HG02852 (cell line): ENCODE data around the gene ART1.

Experiments
- ATAC-seq: cut with Tn5 transposase; IDR thresholded peaks from one replicate; pipeline ENCODE4 v1.9.1; 2021; ENCODE audit warnings: mild to moderate bottlenecking, moderate library complexity; ENCODE audit not compliant: unreplicated experiment

The ART1 gene

DNA sequence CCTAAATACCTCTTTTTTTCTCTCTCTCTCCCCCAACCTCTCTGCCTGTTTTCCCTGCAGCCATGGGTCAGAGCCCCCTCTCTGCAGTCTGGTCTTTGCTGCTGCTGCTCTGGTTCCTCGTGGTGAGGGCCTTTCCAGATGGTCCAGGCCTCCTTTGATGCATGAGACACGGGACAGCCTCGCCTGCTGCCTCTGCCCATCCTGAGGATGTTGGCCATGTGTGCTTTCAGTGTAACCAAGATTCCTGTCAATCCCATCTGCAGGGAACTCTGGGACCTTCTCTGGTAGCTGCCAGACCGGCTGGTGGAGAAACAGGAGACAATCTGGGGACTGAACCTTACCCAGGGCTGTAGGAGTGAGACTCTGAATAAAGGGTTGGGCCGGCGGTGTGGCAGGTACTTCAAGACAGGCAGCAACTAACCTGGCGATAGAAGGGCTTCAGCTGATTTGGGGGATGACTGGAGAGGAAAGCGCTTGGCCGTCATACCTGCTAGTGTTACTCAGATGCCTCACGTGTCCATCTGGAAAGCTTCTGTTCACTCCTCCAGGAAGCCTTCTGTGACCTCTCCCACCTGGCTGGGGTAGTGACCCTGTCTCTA lies 19.2 kb downstream of the ART1 start:
- no peak for ATAC-seq

DNA sequence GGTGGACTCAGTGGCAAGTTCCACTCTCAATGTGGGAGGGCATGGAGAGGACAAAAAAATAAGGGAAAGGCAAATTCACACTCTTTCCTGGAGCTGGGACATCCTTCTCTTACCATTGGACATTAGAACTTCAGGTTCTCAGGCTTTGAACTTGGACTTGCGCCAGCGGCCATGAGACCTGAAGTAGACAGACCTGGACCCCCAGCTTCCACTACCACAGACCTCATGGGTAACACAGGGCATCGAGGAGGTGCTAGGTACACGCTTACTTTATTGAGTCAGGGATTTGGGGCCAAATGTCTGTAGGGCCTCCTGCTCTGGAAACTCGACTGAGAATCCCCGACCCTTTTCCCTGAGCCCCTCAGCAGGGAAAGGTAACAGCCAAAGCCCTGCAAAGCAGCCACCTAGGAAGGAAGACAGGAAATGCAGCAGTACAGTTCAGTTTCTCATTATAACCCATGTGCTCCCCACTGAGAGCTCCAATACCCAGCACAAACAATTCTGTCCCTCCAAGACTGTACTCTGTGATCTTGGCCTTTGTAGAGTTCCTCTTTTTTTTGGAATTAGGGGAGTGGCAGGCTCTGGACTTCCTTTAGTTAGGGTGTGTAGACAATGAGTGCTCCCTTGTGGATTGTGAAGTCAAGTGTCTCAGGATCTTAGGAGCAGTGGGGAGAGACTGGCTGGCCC lies 20.6 kb downstream of the ART1 start:
- no peak for ATAC-seq

DNA sequence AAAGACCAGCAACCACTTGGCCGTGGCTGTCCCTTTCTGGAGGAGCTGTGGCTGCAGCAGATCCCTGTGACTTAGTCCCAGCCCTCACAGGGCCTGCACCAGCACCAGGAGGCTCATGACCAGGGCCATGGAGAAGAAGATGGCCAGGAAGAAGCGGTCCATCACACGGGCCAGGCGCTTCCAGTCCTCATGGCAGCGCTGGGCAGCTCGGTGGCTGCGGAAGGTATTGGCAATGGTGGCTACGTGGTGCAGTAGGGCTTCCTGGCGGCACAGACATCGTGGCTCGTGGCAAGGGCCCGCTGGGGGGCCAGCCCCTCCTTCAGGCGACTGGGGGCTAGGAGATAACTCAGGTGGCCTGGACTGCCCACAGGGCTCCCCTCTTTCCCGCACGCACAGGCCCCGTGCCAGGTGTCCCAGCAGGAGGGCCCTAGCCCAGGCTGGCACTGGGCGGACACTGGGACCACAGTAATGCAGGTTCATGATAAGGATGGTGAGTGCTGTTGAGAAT lies 21.1 kb downstream of the ART1 start:
- no peak for ATAC-seq

GRCh38 chr11:3667149-3668035 lies 22.5 kb downstream of the ART1 start:
- no peak for ATAC-seq

- no peak for ATAC-seq
These were observed 24.2 kb downstream of the ART1 start for GRCh38 chr11:3669128-3669527.

- ATAC-seq: no peak
These were observed 24.8 kb downstream of the ART1 start for GRCh38 chr11:3669742-3670183.

DNA sequence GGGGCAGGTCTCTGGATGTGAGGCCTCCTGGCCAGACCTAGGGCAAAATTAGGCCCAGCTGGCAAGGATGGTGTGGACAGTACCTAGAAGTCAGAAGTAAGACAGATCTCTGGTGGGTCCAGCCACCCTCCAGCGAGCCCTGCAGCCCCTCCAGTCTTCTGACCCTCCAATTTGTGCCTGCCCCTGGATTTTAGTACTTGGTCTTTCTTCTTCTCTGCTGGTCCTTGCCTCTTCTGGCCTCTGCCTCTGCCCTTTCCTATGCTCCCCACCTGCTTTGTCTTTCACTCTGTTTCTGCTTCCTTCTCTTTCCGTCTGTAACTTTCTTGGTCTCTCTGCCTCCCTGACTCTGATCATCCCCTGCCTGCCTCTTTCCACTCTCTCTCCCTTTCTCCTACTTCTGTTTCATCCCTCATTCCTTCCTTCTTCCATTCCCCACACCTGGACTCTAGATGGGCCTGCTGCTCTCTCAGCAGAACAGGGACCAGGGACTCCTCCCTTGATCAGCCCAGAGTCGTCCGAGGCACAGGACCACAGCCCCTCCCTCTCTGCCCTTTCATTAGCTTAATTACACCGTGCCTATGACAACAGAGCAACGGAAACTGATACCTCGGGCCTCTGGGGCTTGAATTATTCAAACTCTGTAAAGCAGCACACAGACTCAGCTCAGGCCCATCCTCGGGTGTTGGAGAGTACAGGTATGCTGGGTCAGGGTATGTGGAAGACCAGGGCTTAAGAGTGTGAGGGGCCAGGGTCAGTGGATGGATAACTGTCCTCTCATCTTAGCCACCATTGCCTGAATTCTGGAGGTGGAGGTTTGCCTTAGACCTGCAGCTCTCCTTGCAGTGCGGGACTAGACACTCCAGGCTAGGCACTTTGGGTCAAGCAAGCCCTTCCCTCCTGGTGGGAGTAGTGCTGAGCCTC lies 26.7 kb downstream of the ART1 start, which contains the start of gene CHRNA10:
TSS of gene CHRNA10 (minus strand) at position 51 of the 921 bp plus-strand sequence. CDS start 72 bp downstream, outside the sequence.
- no peak for ATAC-seq

DNA sequence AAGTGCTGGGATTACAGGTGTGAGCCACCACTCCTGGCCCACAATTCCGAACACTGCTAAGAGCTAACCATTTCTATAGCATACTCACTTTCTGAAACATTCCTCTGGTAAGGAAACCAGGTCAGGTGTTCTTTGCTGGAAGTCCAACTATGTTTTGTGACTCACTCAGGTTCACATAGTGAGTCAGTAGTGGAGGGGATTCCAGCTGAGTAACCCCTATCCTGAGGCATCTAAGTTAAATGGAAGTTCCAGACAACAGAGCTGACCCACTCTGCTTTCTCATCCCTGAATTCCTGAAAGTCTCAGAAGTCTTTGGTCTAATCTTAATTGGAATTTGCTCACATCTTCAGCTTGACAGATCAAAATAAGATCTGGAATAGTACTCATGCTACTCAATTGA lies 29.3 kb downstream of the ART1 start:
- ATAC-seq: no peak

DNA sequence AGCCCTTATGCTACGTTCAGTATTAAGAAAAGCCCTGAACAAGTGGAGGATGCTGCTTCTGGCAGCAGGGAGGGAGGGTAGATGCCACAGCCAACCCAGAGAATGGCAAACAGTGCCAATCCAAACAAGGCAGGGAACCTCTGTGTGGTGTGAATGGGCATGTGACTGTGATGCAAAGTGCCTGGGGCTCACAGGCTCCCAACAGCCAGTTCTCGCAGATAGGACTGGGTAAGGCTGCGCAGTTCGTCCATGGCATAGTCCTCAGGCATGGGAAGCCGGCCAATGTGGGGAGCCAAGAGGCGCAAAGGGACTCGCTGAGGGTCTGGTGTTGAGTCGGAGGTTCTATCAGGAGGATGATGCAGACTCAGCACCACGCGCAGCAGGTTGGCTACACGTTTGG lies 31.0 kb downstream of the ART1 start:
- no peak for ATAC-seq

GRCh38 chr11:3679077-3679476 lies 34.1 kb downstream of the ART1 start:
- ATAC-seq: no peak

GRCh38 chr11:3683039-3683438 lies 38.1 kb downstream of the ART1 start:
- no peak for ATAC-seq

- ATAC-seq: no peak
These were observed 39.3 kb downstream of the ART1 start for GRCh38 chr11:3684129-3684818.

- no peak for ATAC-seq
These were observed 39.9 kb downstream of the ART1 start for GRCh38 chr11:3684819-3685172.

DNA sequence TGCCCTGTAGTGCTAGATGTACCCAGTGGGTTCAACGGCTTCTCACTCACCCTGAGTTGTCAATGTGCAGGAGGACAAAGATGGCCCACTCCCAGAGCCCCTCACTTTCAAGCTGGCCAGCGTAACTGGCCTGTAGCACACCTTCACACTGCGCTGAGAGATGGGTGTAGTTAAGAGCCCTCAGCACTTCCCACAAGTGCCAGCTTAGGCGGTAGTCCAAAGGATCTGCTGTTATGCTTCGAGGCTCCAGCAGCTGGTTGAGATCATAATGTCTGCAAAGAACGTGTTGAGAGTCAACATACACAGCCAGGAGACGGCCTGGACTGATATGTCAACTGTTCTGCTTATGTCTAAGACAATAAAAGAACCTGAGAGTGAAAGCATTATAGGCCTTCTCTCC lies 41.0 kb downstream of the ART1 start:
- ATAC-seq: no peak

- ATAC-seq: no peak
These were observed 41.8 kb downstream of the ART1 start for GRCh38 chr11:3686751-3687150.

- no peak for ATAC-seq
These were observed 55.5 kb downstream of the ART1 start for GRCh38 chr11:3700410-3700809.

DNA sequence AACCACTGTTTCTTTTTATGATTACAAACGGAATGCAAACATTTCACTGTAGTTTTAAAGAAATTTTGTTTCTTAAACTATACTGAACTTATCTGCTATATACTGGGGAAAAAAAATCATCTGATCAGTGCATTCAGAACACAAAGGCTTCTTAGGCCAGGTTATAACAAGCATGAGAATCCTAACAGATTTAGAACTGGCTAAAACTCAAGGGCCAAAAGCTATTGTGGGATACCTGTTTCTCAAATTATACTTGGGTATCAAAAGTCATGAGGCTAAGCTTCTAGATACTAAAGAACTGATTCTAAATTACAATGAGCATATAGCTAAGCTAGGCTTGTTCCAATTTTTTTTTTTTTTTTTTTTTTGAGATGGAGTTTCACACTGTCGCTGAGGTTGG lies 56.0 kb downstream of the ART1 start:
- ATAC-seq: no peak

- ATAC-seq: no peak
These were observed 58.5 kb downstream of the ART1 start for GRCh38 chr11:3703383-3703782.

- no peak for ATAC-seq
These were observed 62.2 kb downstream of the ART1 start for GRCh38 chr11:3707176-3707575.

DNA sequence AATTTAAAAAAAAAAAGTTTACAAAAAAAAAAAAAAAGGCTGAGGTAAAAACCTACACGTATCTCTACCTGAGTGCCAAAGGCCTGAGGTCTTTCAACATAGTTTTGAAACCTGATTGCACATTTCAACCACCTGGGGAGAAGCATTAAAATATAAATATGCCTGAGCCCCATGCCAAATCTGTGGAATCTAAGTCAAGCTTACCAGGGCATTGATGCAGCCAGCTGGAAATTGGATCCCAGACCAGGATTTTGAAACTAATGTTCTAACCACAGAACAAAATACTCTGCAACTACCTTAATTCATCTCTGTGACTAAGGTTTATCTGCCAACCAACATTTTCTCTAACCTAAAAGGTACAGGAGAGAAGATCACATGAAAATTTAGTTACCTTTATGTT lies 65.0 kb downstream of the ART1 start:
- ATAC-seq: no peak
